Keratinocyte (primary cell): ENCODE data around the gene SERINC5.
A peak's percentile ranks its signal among the peaks of the same experiment; 100 is the strongest.

Source experiments
- CTCF ChIP-seq, 3 experiments: IDR thresholded peaks in 1 of 3; conservative IDR thresholded peaks in 1 of 3; optimal IDR thresholded peaks in 1 of 3; 2 replicates in 2 of 3; 3 replicates in 1 of 3; pipeline versions ENCODE3 to v1.5.1; 2011; ENCODE audit warnings: low read length in 3 of 3, mild to moderate bottlenecking in 3 of 3, moderate library complexity in 2 of 3, control low read depth in 1 of 3, inconsistent platforms in 1 of 3; ENCODE audit not compliant: insufficient read depth in 2 of 3; ENCODE audit errors: extremely low read depth in 1 of 3
- EZH2 ChIP-seq: IDR thresholded peaks from one replicate; pipeline ENCODE4 v1.6.1; 2012; ENCODE audit warnings: inconsistent platforms, mild to moderate bottlenecking, low read length, moderate library complexity

DNA sequence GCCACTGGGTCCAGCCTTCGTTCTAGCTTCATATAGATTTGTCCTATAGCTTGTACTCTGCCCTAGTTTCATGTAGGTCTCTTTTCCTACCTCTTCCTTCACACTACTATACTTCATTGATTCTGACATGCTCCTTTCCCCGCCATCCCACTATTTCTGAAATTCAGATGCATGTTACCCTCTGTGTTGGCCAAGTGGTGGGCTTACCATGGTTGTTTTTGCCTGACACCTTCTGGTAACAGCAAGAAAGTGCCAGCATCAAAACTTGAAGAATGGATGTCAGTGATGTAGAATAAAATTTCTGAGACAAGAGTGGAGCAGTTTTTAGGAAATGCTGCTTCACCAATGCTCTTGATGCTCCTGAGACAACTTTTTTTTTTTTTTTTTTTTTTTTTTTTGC lies 19.5 kb upstream of the SERINC5 start:
- TF ChIP-seq CTCF (optimal IDR thresholded peaks at IDR 0.05 in 1 of 3, IDR thresholded peaks at IDR 0.05 in 1 of 3, conservative IDR thresholded peaks at IDR 0.05 in 1 of 3; ENCODE audit: extremely low read depth in 1 of 3, insufficient read depth in 2 of 3, low read length in 3 of 3) (peak; percentile 24 to 46 (median 36)), EZH2 (no peak)
